K562 (cell line): ENCODE measurements around the gene UBXN11. TPM values are rescaled to one million over a fixed set of nuclear protein-coding genes. Genes with fewer than 3 reads are reported as not detected.

ENCODE experiments used
- ARID3A ChIP-seq: IDR thresholded peaks from 2 replicates; pipeline ENCODE4 v1.6.1; 2012; ENCODE audit warnings: low read depth, low read length, improper control_type of control experiment, borderline replicate concordance
- CEBPZ ChIP-seq: fragments of 150-350 bp; IDR thresholded peaks from 2 replicates; pipeline ENCODE4 v1.6.1; 2014; ENCODE audit warnings: low read depth, mild to moderate bottlenecking, low read length, borderline replicate concordance
- GTF2A2 ChIP-seq: IDR thresholded peaks from 2 replicates; pipeline ENCODE4 v1.6.1; 2016; ENCODE audit warnings: mild to moderate bottlenecking, missing genetic modification characterization, missing compliant biosample characterization
- HNRNPUL1 ChIP-seq: fragments of 200-400 bp; formaldehyde crosslinking; IDR thresholded peaks from 2 replicates; pipeline ENCODE4 v1.6.1; 2017; ENCODE audit warnings: low read length
- NFRKB ChIP-seq: fragments of 450-650 bp; IDR thresholded peaks from 2 replicates; pipeline ENCODE4 v1.6.1; 2016; ENCODE audit warnings: low read depth
- SUPT5H ChIP-seq: fragments of 450-650 bp; IDR thresholded peaks from 2 replicates; pipeline ENCODE4 v1.6.1; 2016
- TAF7 ChIP-seq: fragments of 450-650 bp; IDR thresholded peaks from 2 replicates; pipeline ENCODE4 v1.6.1; 2016; ENCODE audit warnings: missing genetic modification characterization, missing compliant biosample characterization
- TCF3 ChIP-seq: sonication (generic); formaldehyde crosslinking; IDR thresholded peaks from 2 replicates; pipeline ENCODE4 v1.4.0; 2020; ENCODE audit warnings: mild to moderate bottlenecking, missing genetic modification reagents
- ZFPM2 ChIP-seq: fragments of 250-450 bp; sonication (Bioruptor Pico); IDR thresholded peaks from 2 replicates; pipeline ENCODE4 v1.5.1; 2022; ENCODE audit warnings: mild to moderate bottlenecking
- ZNF23 ChIP-seq: fragments of 250-450 bp; sonication (Bioruptor Pico); IDR thresholded peaks from 2 replicates; pipeline ENCODE4 v1.4.0; 2020; ENCODE audit warnings: mild to moderate bottlenecking
- ZNF395 ChIP-seq: fragments of 200-800 bp; sonication (Bioruptor generic); IDR thresholded peaks from 2 replicates; pipeline ENCODE4 v1.6.1; 2017; ENCODE audit warnings: missing genetic modification characterization, missing compliant biosample characterization
- ZNF584 ChIP-seq: fragments of 200-800 bp; sonication (Bioruptor generic); IDR thresholded peaks from 2 replicates; pipeline ENCODE4 v1.6.1; 2016; ENCODE audit warnings: low read depth, mild to moderate bottlenecking, missing genetic modification characterization, missing compliant biosample characterization
- ZNF589 ChIP-seq: fragments of 200-800 bp; sonication (Bioruptor generic); IDR thresholded peaks from 2 replicates; pipeline ENCODE4 v1.6.1; 2016; ENCODE audit warnings: low read depth, missing genetic modification characterization, missing compliant biosample characterization
- polyA plus RNA-seq, 8 experiments: library from polyadenylated mRNA; depleted of rRNA in 4 of 8; stranded (reverse) in 5 of 8; unstranded in 3 of 8; fragments of >200 nt; fragmentation: Nextera tagmentation in 2 of 8; fragmentation: Illumina TruSeq in 1 of 8; extraction: Ambion mirVana in 2 of 8; extraction: Trizol in 1 of 8; gene quantifications; 2 replicates each; pipeline versions ENCODE4 v1.2.1 to v1.2.3, GENCODE V29; 2011 to 2014; ENCODE audit warnings: inconsistent platforms in 1 of 8, missing spikeins in 1 of 8
- total RNA-seq, 7 experiments: library from RNA; depleted of rRNA in 6 of 7; stranded (reverse); fragments of >200 nt in 6 of 7; fragmentation: Illumina TruSeq in 2 of 7; extraction: Trizol in 2 of 7; gene quantifications; 2 replicates each; pipeline versions ENCODE4 v1.2.1 to v1.2.3, GENCODE V29; 2011 to 2021; ENCODE audit warnings: low replicate concordance in 1 of 7
- TF ChIP-seq, protein P1 (sequence below): fragments of 450-650 bp; IDR thresholded peaks from 2 replicates; pipeline ENCODE4 v1.6.1; 2016
- TF ChIP-seq, protein P2 (sequence below), 2 experiments: fragments of 450-650 bp; IDR thresholded peaks; 2 replicates each; pipeline ENCODE4 v1.6.1; 2018; ENCODE audit warnings: mild to moderate bottlenecking in 2 of 2, low read depth in 1 of 2; ENCODE audit not compliant: partially characterized antibody in 2 of 2
- TF ChIP-seq, protein P3 (sequence below): IDR thresholded peaks from 2 replicates; pipeline ENCODE4 v1.6.1; 2011; ENCODE audit not compliant: insufficient read length; ENCODE audit errors: extremely low read depth

The UBXN11 gene
- total and polyA plus RNA-seq, 9 of the 15 experiments (the other 6 are each of a cell fraction or from before 2014, with no cell fraction given), result 0.48 to 34.3 (median 11.3) TPM

GRCh38 chr1:26337206-26337535 lies 30.7 kb upstream of the UBXN11 start (continued):
- TF ChIP-seq HNRNPUL1, result no peak
- TF ChIP-seq ZNF584 (CRISPR knock-in tag), result peak; percentile 88; the same call in 1 of the 2 replicates
- TF ChIP-seq SUPT5H, result no peak
- TF ChIP-seq, protein P1, sequence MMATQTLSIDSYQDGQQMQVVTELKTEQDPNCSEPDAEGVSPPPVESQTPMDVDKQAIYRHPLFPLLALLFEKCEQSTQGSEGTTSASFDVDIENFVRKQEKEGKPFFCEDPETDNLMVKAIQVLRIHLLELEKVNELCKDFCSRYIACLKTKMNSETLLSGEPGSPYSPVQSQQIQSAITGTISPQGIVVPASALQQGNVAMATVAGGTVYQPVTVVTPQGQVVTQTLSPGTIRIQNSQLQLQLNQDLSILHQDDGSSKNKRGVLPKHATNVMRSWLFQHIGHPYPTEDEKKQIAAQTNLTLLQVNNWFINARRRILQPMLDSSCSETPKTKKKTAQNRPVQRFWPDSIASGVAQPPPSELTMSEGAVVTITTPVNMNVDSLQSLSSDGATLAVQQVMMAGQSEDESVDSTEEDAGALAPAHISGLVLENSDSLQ, result no peak
- TF ChIP-seq ARID3A, result no peak
- no peak for TF ChIP-seq TCF3 (CRISPR knock-in tag)
- TF ChIP-seq, protein P2, sequence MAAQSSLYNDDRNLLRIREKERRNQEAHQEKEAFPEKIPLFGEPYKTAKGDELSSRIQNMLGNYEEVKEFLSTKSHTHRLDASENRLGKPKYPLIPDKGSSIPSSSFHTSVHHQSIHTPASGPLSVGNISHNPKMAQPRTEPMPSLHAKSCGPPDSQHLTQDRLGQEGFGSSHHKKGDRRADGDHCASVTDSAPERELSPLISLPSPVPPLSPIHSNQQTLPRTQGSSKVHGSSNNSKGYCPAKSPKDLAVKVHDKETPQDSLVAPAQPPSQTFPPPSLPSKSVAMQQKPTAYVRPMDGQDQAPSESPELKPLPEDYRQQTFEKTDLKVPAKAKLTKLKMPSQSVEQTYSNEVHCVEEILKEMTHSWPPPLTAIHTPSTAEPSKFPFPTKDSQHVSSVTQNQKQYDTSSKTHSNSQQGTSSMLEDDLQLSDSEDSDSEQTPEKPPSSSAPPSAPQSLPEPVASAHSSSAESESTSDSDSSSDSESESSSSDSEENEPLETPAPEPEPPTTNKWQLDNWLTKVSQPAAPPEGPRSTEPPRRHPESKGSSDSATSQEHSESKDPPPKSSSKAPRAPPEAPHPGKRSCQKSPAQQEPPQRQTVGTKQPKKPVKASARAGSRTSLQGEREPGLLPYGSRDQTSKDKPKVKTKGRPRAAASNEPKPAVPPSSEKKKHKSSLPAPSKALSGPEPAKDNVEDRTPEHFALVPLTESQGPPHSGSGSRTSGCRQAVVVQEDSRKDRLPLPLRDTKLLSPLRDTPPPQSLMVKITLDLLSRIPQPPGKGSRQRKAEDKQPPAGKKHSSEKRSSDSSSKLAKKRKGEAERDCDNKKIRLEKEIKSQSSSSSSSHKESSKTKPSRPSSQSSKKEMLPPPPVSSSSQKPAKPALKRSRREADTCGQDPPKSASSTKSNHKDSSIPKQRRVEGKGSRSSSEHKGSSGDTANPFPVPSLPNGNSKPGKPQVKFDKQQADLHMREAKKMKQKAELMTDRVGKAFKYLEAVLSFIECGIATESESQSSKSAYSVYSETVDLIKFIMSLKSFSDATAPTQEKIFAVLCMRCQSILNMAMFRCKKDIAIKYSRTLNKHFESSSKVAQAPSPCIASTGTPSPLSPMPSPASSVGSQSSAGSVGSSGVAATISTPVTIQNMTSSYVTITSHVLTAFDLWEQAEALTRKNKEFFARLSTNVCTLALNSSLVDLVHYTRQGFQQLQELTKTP (IDR thresholded peaks at IDR 0.05; ENCODE audit: low read depth in 1 of 2, partially characterized antibody in 2 of 2), result no peak
- TF ChIP-seq GTF2A2 (tag), result peak; percentile 64; the same call in 1 of the 2 replicates
- no peak for TF ChIP-seq ZFPM2 (CRISPR knock-in tag)
- no peak for TF ChIP-seq ZNF589
- TF ChIP-seq ZNF23 (CRISPR knock-in tag), result no peak
- TF ChIP-seq ZNF395 (CRISPR knock-in tag), result peak; percentile 50; the same call in 1 of the 2 replicates
- no peak for TF ChIP-seq TAF7 (tag)
- no peak for TF ChIP-seq CEBPZ
- peak; percentile 91; the same call in 1 of the 2 replicates for TF ChIP-seq NFRKB
- TF ChIP-seq, protein P3, sequence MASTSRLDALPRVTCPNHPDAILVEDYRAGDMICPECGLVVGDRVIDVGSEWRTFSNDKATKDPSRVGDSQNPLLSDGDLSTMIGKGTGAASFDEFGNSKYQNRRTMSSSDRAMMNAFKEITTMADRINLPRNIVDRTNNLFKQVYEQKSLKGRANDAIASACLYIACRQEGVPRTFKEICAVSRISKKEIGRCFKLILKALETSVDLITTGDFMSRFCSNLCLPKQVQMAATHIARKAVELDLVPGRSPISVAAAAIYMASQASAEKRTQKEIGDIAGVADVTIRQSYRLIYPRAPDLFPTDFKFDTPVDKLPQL, result no peak
